ENCODE data around the gene ZNF48.
"Not testable (repeated sequence)": the region's sequence is repeated elsewhere in the genome, so short reads cannot be mapped to it uniquely, and the experiment has no call there.

Gene ZNF48

DNA sequence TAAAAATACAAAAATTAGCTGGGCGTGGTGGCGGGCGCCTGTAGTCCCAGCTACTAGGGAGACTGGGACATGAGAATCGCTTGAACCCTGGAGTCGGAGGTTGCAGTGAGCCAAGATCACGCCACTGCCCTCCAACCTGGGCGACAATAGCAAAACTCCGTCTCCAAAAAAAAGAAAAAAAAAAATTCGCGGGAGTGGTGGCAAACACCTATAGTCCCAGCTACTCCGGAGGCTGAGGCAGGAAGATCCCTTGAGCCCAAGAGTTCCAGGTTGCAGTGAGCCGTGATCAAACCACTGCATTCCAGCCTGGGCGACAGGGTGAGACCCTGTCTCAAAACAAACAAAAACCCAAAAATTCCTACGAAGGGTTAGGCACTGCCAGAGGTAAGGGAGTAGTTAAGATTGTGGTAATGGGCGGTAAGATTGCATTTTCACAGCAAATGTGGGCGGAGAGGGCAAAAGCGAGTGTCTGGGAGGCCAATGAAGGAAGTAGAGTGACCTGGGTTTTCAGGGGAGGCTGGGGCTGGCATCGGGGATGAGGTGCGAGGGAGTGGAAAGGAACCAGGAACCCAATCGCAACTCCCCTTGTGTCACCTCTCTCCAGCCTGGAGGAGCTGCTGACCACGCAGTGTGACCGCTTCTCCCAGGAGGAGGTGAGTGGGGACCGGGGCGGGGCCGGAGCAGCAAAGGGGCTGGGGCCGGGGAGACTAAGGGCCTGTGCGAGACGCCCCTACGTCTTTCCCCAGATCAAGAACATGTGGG, 18.0 kb upstream of the ZNF48 start:
- DNase-seq, result peak; percentile 70

GRCh38 chr16:30377812-30378235, 17.4 kb upstream of the ZNF48 start:
- DNase-seq, result peak; percentile 93

DNA sequence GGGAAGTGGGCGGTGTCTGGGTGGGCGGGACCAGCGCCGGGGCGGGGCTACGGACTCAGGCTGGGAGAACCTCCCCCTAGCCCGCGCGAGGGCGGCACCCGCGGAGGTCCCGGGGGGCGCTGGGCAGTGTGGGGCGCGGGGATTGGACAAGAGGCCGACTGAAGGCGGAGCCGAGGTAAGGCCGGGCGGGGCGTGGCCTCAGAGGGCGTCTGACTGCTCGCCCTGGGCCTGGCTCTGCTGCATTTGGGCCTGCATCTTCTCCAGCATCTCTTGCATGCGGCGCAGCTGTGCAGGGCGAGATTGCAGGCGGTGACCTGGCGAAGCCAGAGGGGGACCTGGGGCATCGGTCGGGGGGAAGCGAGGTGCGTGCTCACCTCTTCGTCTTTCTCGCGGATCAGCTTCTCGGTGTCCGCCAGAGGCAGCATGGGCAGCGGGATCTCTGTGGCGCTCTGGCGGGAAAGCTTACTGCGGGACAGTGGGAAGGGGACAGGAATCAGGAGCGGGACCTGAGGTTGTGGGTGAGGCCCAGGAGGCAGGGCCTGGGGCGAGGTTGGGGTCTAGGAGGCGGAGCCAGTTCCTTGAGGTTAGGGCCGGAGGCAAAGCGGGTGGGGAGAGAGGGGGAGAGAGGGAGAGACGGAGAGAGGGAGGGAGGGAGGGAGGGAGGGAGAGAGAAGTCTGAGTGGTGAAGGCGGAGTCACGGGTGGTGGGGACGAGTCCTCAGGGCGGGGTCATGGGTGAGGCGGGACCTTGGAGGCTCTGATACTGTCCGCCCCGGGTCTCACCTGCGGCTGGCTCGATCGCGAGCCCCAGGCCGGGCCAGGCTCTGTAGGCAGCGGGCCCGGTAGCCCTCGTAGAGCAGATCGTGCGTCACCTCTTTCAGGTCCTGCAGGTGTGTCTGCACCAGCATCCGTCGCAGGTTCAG, 16.7 kb upstream of the ZNF48 start:
- DNase-seq, result peak; percentile 95

DNA sequence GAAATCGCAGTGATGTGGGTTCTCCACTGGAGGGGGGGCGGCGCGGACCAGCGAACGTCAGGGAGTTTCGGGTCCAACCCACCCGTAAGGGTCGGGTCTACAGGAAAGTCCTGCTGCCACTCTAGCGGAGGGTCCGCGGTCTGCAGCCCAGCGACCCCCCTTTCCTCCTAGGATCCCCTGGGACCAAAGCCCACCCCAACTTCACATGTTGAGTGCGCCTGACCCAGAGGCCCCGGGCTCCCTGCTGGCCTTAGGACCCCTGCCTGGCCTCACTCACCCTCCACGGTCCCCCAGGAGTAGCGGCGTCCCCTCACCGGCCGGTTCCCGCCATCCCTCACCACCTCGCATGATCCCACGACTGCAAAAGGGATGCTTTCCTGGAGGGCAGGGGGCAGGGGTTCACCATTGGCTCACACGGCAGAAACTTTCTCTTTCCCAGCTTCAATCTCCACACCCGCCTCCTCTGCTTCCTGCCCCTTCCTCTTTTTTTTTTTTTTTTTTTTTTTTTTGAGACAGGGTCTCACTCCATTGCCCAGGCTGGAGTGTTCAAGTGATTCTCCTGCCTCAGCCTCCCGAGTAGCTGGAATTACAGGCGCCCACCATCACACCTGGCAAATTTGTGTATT, 15.9 kb upstream of the ZNF48 start:
- no peak for DNase-seq

GRCh38 chr16:30380072-30380802, 15.0 kb upstream of the ZNF48 start:
- no peak for DNase-seq

- no peak for DNase-seq
Observed at GRCh38 chr16:30380803-30381208, 14.4 kb upstream of the ZNF48 start.

DNA sequence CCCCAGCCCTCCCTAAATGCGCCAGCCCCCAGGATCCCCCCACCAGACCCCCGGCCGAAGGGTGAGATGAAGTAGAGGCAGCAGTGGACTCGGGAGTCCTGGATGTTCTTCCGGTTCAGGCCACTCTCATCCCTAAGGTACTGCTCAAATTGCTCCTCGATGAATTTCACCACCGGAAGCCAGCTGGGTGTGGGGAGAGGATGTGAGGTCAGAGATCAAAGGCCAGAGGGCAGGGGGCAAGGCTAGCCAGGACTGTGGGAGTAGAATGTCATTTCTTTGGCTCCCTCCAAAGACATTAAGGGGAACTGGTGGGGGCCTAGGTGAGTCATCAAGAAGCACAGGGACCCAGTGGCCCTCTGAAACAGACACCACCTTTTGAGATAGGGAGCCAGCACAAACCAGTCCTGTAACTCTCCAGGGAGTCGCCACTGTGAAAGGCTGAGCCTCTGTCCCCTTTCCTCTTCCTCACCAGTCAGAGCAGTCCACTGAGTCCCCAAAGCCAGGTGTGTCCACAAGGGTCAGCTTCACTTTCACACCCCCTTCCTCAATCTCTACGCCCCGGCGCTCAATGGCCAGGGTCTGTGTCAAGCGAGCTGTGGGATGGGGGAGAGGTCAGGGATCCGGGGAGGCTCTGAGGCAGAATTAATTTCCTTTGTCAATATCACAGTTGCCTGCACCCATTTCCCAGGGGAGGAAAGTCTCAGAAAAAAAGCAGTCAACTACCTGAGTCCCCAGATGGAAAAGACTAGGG, 13.8 kb upstream of the ZNF48 start:
- no peak for DNase-seq

GRCh38 chr16:30382111-30382881, 12.9 kb upstream of the ZNF48 start, which contains the start of gene SEPTIN1:
TSS of gene SEPTIN1 (minus strand) at chr16:30382561. CDS start at chr16:30382542, 19 bp downstream.
- no peak for DNase-seq

DNA sequence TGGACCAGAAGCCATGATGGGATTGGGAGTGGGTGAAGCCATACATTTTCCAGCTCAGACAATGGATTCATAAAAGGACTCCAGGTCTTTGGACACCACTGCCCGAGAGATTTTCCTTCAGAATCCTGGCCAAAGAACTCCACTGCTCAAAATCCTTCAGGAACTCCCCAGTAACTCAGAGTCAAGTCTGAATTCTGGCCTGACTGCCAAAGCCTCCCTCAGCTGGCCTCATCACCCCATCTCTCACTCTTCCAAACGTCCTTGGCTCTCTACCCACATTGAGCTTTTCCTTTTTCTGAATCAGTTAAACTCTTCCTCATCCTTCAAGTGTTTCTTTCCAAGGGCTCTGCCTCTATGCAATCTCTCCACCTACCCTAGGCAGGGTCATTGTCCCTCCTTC, 11.7 kb upstream of the ZNF48 start:
- DNase-seq, result no peak

DNA sequence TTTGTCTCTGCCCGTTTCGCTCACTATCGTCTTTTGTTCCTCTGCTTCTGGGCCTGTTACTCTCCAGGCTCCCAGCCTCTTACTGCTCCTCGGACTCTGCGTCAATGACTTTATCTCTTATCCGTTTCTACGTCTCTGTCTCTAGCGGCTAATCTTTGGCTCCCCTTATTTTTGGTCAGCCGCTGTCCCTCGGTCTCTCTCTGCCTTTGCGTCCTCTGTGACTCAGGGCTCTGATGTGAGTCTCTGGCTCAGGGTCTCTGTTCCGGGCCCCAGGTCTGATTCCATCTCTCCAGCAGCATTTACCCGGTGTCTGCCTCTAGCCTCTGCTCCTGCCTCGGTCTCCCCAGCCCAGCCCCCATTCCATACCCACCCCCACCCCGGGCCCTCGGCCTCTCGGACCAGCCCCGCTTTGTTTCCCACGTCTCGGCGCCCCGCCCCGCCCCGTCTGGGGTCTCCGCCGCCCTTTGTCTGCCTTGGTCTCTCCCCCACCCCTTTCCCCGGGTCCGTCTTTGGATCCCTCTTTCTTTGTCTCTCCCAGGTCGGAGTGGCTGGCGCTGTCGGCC, 547 bp upstream of the ZNF48 start:
- DNase-seq, result peak; percentile 89

DNA sequence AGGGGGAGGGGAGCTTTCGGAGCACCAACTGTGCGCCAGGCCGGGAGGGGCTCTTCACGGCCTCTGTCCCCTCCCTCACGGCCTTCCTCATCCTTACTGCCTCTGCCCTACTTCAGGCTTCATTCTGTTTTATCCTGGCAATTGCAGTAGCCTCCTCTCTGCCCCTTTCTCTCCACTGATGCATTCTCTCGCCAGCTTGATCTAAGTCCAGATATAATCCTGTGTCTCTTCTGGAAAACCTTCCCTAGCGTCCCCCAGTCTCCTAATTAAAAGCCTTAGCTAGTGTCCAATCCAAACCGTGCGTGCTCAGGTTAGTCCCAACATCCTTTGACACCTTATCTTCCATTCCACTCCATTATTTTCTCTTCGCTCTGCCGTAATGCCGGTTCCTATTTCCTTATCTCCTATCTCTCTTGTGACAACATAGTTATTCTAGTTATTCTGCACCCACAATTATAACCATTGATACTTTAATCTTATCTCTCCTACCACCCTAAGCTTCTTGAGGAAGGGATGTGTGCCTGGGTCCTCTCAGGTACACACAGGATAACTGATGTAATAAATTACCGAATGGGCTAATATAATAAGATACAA, 869 bp downstream of the ZNF48 start:
- DNase-seq, result no peak

GRCh38 chr16:30396627-30397026, 1.4 kb downstream of the ZNF48 start:
- not testable (repeated sequence) for DNase-seq

GRCh38 chr16:30397056-30397455, 1.8 kb downstream of the ZNF48 start:
- DNase-seq, result no peak

DNA sequence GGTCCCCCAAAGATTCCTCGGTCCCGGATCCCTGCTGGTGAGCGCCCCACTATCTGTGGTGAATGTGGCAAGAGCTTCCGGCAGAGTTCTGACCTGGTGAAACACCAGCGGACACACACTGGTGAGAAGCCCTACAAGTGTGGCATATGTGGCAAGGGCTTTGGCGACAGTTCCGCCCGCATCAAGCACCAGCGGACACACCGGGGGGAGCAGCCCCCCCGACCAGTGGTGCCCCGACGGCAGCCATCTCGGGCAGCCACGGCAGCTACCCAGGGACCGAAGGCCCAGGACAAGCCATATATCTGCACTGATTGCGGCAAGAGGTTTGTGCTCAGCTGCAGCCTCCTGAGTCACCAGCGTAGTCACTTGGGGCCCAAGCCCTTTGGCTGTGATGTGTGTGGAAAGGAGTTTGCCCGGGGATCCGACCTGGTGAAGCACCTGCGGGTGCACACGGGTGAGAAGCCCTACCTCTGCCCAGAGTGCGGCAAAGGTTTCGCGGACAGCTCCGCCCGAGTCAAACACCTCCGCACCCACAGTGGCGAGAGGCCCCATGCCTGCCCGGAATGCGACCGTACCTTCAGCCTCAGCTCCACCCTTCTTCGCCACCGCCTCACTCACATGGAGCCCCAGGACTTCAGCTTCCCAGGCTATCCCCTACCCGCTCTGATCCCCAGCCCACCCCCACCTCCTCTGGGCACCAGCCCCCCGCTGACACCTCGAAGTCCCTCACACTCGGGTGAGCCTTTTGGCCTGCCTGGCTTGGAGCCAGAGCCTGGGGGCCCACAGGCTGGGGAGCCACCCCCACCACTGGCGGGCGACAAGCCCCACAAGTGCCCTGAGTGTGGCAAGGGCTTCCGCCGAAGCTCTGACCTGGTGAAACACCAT, 2.8 kb downstream of the ZNF48 start:
- DNase-seq, result no peak

DNA sequence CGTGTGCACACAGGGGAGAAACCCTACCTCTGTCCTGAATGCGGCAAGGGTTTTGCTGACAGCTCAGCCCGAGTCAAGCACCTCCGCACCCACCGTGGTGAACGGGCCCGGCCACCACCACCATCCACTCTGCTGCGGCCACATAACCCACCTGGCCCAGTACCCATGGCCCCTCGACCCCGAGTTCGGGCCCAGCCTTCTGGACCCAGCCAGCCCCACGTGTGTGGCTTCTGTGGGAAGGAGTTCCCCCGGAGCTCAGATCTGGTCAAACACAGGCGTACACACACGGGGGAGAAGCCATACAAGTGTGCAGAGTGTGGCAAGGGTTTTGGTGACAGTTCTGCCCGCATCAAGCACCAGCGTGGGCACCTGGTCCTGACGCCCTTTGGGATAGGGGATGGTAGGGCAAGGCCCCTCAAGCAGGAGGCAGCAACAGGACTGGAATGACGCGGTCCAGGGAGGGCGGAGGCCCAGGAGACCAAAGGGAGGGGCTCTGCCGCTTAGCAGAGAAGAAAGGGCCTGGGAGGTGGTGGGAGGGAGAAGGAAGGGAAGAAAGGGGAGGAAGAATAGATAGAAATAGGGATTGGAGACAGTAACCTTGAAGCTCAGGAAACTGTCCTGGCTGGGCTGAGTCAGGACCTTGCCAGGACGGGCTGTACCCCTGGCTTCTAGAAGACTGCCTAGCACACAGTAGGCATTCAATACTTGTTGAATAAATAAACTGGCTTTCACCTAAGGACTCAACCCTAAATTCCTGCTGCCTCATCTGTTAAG, 3.6 kb downstream of the ZNF48 start:
- DNase-seq, result no peak

DNA sequence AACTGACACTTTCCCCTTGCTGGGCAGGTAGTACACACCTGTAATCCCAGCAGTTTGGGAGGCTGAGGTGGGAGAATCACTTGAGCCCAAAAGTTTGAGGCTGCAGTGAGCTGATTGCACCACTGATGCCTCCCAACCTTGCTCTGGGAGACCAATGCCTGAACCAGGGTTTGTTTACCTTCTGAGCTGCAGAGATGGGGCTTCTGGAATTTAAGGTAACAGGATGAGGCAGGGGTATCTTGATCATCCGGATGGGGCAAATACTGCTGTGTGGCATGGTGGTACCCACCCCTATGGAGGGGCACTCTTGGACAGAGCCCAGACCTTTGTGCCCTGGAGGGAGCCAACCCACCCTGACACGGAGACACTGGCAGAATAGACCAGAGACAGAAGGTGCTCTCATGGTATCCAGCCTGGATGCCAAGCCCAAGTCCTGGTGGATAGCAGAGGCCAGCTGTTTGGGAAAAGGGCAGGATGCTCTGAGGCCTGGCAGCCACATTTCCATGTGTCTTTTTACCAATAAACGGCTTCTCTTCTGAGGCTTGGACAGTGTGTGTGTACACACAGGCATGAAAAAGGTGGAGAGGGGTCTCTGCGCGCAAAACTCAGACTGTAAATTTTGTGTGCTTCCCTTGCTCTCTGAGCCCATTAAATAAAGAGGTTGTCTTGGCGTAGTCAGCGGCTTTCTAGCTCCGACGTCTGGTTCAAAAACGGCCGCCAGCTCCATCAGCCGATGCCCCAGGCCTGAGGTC, 4.4 kb downstream of the ZNF48 start:
- no peak for DNase-seq

- no peak for DNase-seq
Observed at GRCh38 chr16:30401768-30402425, 6.7 kb downstream of the ZNF48 start.
